Measurements from ENCODE around the gene ST6GALNAC2. TPM values are rescaled to one million over a fixed set of nuclear protein-coding genes. Genes with fewer than 3 reads are reported as not detected.
A peak's percentile ranks its signal among the peaks of the same experiment; 100 is the strongest.
"Not testable (repeated sequence)": the region's sequence is repeated elsewhere in the genome, so short reads cannot be mapped to it uniquely, and the experiment has no call there.

Gene ST6GALNAC2
- polyA plus RNA-seq, 6 donors from 2014 or later, result 0.22 to 1.0 (median 0.48) TPM; not detected in 1

- Mint-ChIP-seq H3K36me3 (peaks cover 6 to 12% of the 10 kb centered on the region in 2 donors), H3K4me1 (peaks cover 28 to 55% (median 54%) of the 10 kb centered on the region in 3 donors)
- H3K4me3 Mint-ChIP-seq; H3K27me3 Mint-ChIP-seq; ATAC-seq (ENCODE audit: low read depth in 2 of 2); H3K9me3 Mint-ChIP-seq; H3K27ac Mint-ChIP-seq; DNase-seq: not testable (repeated sequence)
Observed at GRCh38 chr17:76563359-76563758, 22.3 kb downstream of the ST6GALNAC2 start.

GRCh38 chr17:76562734-76563148 is 22.9 kb downstream of the ST6GALNAC2 start:
- Mint-ChIP-seq H3K36me3 (peaks cover 6 to 12% of the 10 kb centered on the region in 2 donors), H3K4me1 (peaks cover 28 to 55% (median 54%) of the 10 kb centered on the region in 3 donors), H3K4me3 (peak overlapping the region in 2 of 8 donors; percentile 18 to 61), H3K27ac (peak overlapping the region in 1 of 6 donors; percentile 88), H3K27me3 (no peaks in the 10 kb centered on the region), H3K9me3 (no peaks in the 10 kb centered on the region)
- ATAC-seq (ENCODE audit: low read depth in 2 of 2), result no peak
- DNase-seq, result no peak

DNA sequence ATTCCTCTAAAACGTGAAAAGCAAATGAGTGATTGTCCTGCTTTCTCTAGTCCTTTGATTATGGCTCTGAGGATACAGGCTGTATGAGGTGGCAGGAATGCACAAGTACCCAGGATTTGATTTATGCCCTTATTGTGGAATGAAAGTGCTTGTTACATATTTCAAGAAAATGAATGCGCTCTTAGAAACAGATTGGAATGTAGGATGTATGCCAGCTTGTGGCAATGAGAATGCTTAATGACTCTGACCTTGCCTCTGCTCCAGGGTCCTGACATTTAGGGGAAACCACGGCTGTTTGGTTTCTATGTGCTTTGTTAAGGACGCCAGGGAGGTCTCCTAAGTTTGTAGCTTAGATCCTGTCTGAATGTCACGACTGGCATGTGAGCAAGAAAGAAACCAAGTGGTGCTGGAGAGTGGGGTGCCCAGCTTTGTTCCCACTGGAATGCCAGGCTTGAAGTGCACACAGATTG is 23.8 kb downstream of the ST6GALNAC2 start:
- Mint-ChIP-seq H3K27me3 (no peaks in the 10 kb centered on the region), H3K9me3 (no peaks in the 10 kb centered on the region), H3K4me3 (peak overlapping the region in 2 of 8 donors; percentile 29 to 47), H3K4me1 (peaks cover 30 to 55% (median 54%) of the 10 kb centered on the region in 3 donors), H3K36me3 (peaks cover 6 to 12% of the 10 kb centered on the region in 2 donors), H3K27ac (no peak overlapping the region)
- ATAC-seq (ENCODE audit: low read depth in 2 of 2), result no peak
- no peak for DNase-seq

- H3K4me1 Mint-ChIP-seq, result peaks cover 29 to 59% (median 52%) of the 10 kb centered on the region in 3 donors
- no peak overlapping the region for H3K27ac Mint-ChIP-seq
- no peaks in the 10 kb centered on the region for H3K27me3 Mint-ChIP-seq
- no peaks in the 10 kb centered on the region for H3K9me3 Mint-ChIP-seq
- peaks cover 6 to 12% of the 10 kb centered on the region in 2 donors for H3K36me3 Mint-ChIP-seq
- H3K4me3 Mint-ChIP-seq, result peak overlapping the region in 1 of 8 donors; percentile 47
- no peak for ATAC-seq (ENCODE audit: low read depth in 2 of 2)
- no peak for DNase-seq
Observed at GRCh38 chr17:76561332-76561731, 24.3 kb downstream of the ST6GALNAC2 start.

GRCh38 chr17:76560877-76561221 is 24.8 kb downstream of the ST6GALNAC2 start:
- no peak overlapping the region for H3K4me3 Mint-ChIP-seq
- H3K4me1 Mint-ChIP-seq, result peaks cover 26 to 55% (median 47%) of the 10 kb centered on the region in 3 donors
- no peaks in the 10 kb centered on the region for H3K27me3 Mint-ChIP-seq
- peaks cover 6 to 8% of the 10 kb centered on the region in 2 donors for H3K36me3 Mint-ChIP-seq
- no peak for DNase-seq
- no peak overlapping the region for H3K27ac Mint-ChIP-seq
- H3K9me3 Mint-ChIP-seq, result no peaks in the 10 kb centered on the region
- ATAC-seq (ENCODE audit: low read depth in 2 of 2), result no peak

- ATAC-seq (ENCODE audit: low read depth in 2 of 2) (no peak), DNase-seq (no peak)
- peaks cover 2 to 6% of the 10 kb centered on the region in 2 donors for H3K36me3 Mint-ChIP-seq
- H3K27me3 Mint-ChIP-seq, result no peaks in the 10 kb centered on the region
- H3K4me3 Mint-ChIP-seq, result peak overlapping the region in 3 of 8 donors; percentile 53 to 56 (median 54)
- peak overlapping the region in 1 of 6 donors; percentile 13 for H3K27ac Mint-ChIP-seq
- H3K4me1 Mint-ChIP-seq, result peaks cover 30 to 56% (median 41%) of the 10 kb centered on the region in 3 donors
- no peaks in the 10 kb centered on the region for H3K9me3 Mint-ChIP-seq
Observed at GRCh38 chr17:76560036-76560876, 25.4 kb downstream of the ST6GALNAC2 start.

GRCh38 chr17:76559460-76559859 is 26.2 kb downstream of the ST6GALNAC2 start:
- H3K9me3 Mint-ChIP-seq; H3K27ac Mint-ChIP-seq; DNase-seq; ATAC-seq (ENCODE audit: low read depth in 2 of 2); H3K36me3 Mint-ChIP-seq; H3K27me3 Mint-ChIP-seq: not testable (repeated sequence)
- Mint-ChIP-seq H3K4me1 (peaks cover 33 to 56% (median 41%) of the 10 kb centered on the region in 3 donors), H3K4me3 (peak overlapping the region in 4 of 8 donors; percentile 20 to 100 (median 62))

DNA sequence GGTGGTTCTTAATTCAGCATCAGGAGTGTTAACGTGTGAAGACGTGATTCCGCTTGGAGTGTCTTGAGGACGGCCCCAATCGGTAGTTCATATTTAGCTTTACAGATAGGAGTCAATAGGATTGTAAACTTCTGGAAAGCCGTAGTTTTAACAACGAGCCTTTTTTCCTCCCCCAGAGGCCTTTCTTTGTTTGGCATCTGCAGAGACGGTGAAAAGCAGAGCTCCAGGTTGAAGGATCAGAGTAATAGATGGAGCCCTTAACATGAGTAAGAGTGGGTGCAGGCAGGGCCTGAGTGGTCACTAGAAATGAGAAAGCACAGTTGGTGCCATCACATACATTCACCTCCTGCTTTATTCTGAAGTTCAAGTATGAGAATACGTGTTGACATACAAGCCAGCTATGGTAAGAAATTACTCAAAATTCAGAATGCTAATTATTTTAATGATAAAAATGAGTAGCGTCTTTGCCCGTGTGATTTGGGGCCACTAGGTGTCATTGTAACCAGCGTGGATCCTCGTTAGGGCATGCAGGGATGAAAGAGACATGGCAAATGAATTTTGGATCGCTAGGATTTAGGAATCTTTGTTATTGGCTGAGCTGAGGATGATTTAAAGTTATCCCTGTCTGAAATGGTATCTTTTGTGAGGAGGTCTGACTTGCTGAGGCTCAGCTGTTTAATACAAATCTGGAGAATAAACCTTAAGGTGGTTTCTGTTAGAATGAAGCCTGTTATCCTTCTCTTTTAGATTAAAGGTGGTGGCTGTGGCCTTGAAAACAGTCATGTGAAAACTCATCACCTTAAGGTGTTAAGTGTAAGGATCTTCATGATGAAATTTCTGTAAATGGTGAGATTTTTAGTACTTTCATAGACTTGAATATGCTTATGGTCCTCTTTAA is 27.2 kb downstream of the ST6GALNAC2 start:
- Mint-ChIP-seq H3K4me1 (peaks cover 34 to 56% (median 41%) of the 10 kb centered on the region in 3 donors), H3K4me3 (peak overlapping the region; percentile 95 to 100 (median 99)), H3K27ac (peak overlapping the region; percentile 97 to 100 (median 99)), H3K9me3 (no peaks in the 10 kb centered on the region), H3K36me3 (peaks cover 0 to 6% of the 10 kb centered on the region in 2 donors), H3K27me3 (no peaks in the 10 kb centered on the region)
- no peak for ATAC-seq (ENCODE audit: low read depth in 2 of 2)
- no peak for DNase-seq

- no peaks in the 10 kb centered on the region for H3K27me3 Mint-ChIP-seq
- DNase-seq (peak; percentile 94), ATAC-seq (ENCODE audit: low read depth in 2 of 2) (peak; percentile 83 to 89)
- peaks cover 34 to 49% (median 41%) of the 10 kb centered on the region in 3 donors for H3K4me1 Mint-ChIP-seq
- H3K27ac Mint-ChIP-seq, result peak overlapping the region; percentile 97 to 100 (median 99)
- no peaks in the 10 kb centered on the region for H3K9me3 Mint-ChIP-seq
- H3K36me3 Mint-ChIP-seq, result peaks cover 0 to under 1% of the 10 kb centered on the region in 2 donors
- peak overlapping the region; percentile 95 to 100 (median 99) for H3K4me3 Mint-ChIP-seq
Observed at GRCh38 chr17:76557368-76558197, 28.1 kb downstream of the ST6GALNAC2 start.

DNA sequence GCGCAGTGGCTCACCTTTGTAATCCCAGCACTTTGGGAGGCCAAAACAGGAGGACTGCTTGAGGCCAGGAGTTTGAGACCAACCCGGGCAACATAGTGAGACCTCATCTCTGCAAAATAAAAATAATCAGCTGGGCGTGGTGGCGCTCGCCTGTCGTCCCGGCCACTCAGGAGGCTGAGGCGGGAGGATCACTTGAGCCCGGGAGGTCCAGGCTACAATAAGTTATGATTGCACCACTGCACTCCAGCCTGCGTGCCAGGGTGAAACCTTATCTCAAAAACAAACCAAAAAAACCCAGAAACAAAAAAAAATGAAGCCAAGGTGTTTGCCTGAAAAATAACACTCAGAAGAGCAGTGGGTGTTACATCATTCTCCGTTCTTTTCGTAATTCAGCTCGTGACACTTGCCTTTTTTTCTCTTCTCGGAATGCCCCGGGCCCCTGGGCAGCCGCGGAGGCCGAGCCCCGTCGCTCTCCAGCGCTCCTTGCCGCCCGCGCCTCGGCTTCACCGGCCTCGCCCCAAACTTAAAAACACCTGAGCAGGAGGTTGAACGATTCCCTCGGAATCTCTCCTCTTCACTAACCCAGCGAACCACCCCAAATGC is 28.8 kb downstream of the ST6GALNAC2 start:
- H3K27me3 Mint-ChIP-seq, result no peaks in the 10 kb centered on the region
- ATAC-seq (ENCODE audit: low read depth in 2 of 2), result peak; percentile 39 to 50
- H3K4me3 Mint-ChIP-seq, result peak overlapping the region; percentile 95 to 100 (median 99)
- H3K9me3 Mint-ChIP-seq, result no peaks in the 10 kb centered on the region
- H3K4me1 Mint-ChIP-seq, result peaks cover 34 to 48% (median 40%) of the 10 kb centered on the region in 3 donors
- H3K36me3 Mint-ChIP-seq, result no peaks in the 10 kb centered on the region
- DNase-seq, result peak; percentile 64
- peak overlapping the region; percentile 97 to 100 (median 99) for H3K27ac Mint-ChIP-seq

DNA sequence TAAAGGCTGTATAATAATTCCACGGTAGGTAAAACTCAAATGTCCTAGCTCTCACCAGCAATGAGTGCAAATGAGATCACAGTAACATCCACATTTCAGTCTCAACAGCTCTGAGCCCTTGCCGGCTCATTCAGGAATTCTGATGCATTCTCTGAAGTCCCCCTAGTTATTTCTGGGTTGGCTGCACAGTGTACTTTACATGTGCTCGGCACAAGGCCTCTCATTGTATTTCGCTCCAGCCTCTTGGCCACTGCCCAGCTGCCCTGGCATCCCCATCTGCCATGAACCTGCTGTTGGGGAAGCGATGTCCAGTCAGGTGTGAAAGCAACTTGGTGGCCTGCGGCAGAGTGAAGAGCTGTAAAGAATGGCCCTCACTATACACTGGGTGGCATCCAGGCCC is 31.5 kb downstream of the ST6GALNAC2 start:
- no peak for DNase-seq
- no peaks in the 10 kb centered on the region for H3K27me3 Mint-ChIP-seq
- peak overlapping the region in 1 of 6 donors; percentile 84 for H3K27ac Mint-ChIP-seq
- H3K4me3 Mint-ChIP-seq, result no peak overlapping the region
- H3K36me3 Mint-ChIP-seq, result no peaks in the 10 kb centered on the region
- peaks cover 25 to 31% (median 30%) of the 10 kb centered on the region in 3 donors for H3K4me1 Mint-ChIP-seq
- ATAC-seq (ENCODE audit: low read depth in 2 of 2), result no peak
- H3K9me3 Mint-ChIP-seq, result no peaks in the 10 kb centered on the region

Data from naive B cell (primary cell).